Mesenchymal stem cell (in vitro differentiated cells and primary cell): ENCODE data around the gene TCF7L1.

ENCODE experiments used
- DNase-seq: peaks from one replicate; pipeline ENCODE4 v3.0.0-alpha.2; 2013
- H2AFZ ChIP-seq: one replicate; pipeline ENCODE4 v1.6.1; 2013; ENCODE audit warnings: low read depth, mild to moderate bottlenecking, control low read depth, inconsistent platforms, low read length, moderate library complexity
- H2AK5ac ChIP-seq: 2 replicates; pipeline ENCODE4 v1.6.1; 2013; ENCODE audit warnings: low read length, moderate library complexity, mild to moderate bottlenecking, inconsistent platforms; ENCODE audit not compliant: severe bottlenecking
- H2BK120ac ChIP-seq: one replicate; pipeline ENCODE4 v1.6.1; 2013; ENCODE audit warnings: low read depth, mild to moderate bottlenecking, inconsistent platforms, low read length, moderate library complexity
- H2BK12ac ChIP-seq, 2 experiments: one replicate each; pipeline ENCODE4 v1.6.1; 2013; ENCODE audit warnings: inconsistent platforms in 2 of 2, low read length in 2 of 2, mild to moderate bottlenecking in 2 of 2, moderate library complexity in 2 of 2, control low read depth in 1 of 2
- H2BK15ac ChIP-seq: one replicate; pipeline ENCODE4 v1.6.1; 2013; ENCODE audit warnings: mild to moderate bottlenecking, low read depth, inconsistent platforms; ENCODE audit not compliant: poor library complexity, severe bottlenecking
- H2BK5ac ChIP-seq: 2 replicates; pipeline ENCODE4 v1.6.1; 2013; ENCODE audit warnings: low read depth, mild to moderate bottlenecking, low read length, control low read depth, inconsistent platforms; ENCODE audit not compliant: poor library complexity, severe bottlenecking
- H3K14ac ChIP-seq, 2 experiments: one replicate each; pipeline ENCODE4 v1.6.1; 2013; ENCODE audit warnings: inconsistent platforms in 2 of 2, low read length in 2 of 2, control low read depth in 1 of 2, mild to moderate bottlenecking in 1 of 2, moderate library complexity in 1 of 2
- H3K18ac ChIP-seq, 2 experiments: one replicate each; pipeline ENCODE4 v1.6.1; 2013; ENCODE audit warnings: inconsistent platforms in 2 of 2, low read length in 2 of 2, control low read depth in 1 of 2, low read depth in 1 of 2, mild to moderate bottlenecking in 1 of 2
- H3K23ac ChIP-seq, 2 experiments: one replicate each; pipeline ENCODE4 v1.6.1; 2013; ENCODE audit warnings: inconsistent platforms in 2 of 2, low read length in 2 of 2, mild to moderate bottlenecking in 2 of 2, moderate library complexity in 2 of 2, control low read depth in 1 of 2
- H3K27ac ChIP-seq: 2 replicates; pipeline ENCODE4 v1.5.1; 2013; ENCODE audit warnings: mild to moderate bottlenecking, moderate library complexity, low read length, control low read depth, inconsistent platforms; ENCODE audit not compliant: poor library complexity, severe bottlenecking
- H3K27me3 ChIP-seq, 2 experiments: 2 replicates each; pipeline versions ENCODE4 v1.6.1 to v1.7.0; 2013; ENCODE audit warnings: low read length in 2 of 2, mild to moderate bottlenecking in 2 of 2, moderate library complexity in 2 of 2, control low read depth in 1 of 2, inconsistent platforms in 1 of 2; ENCODE audit not compliant: control insufficient read depth in 1 of 2, insufficient read depth in 1 of 2
- H3K36me3 ChIP-seq, 2 experiments: 2 replicates each; pipeline versions ENCODE4 v1.6.1 to v1.7.0; 2013; ENCODE audit warnings: low read length in 2 of 2, control low read depth in 1 of 2, inconsistent platforms in 1 of 2, low read depth in 1 of 2, mild to moderate bottlenecking in 1 of 2; ENCODE audit not compliant: insufficient read depth in 2 of 2, control insufficient read depth in 1 of 2
- H3K4ac ChIP-seq, 2 experiments: one replicate each; pipeline ENCODE4 v1.6.1; 2013; ENCODE audit warnings: inconsistent platforms in 2 of 2, low read length in 2 of 2, mild to moderate bottlenecking in 2 of 2, moderate library complexity in 2 of 2, control low read depth in 1 of 2, low read depth in 1 of 2
- H3K4me1 ChIP-seq: 2 replicates; pipeline ENCODE4 v1.6.1; 2013; ENCODE audit warnings: low read depth, low read length, control low read depth; ENCODE audit not compliant: control insufficient read depth, insufficient read depth
- H3K4me2 ChIP-seq: 2 replicates; pipeline ENCODE4 v1.6.1; 2013; ENCODE audit warnings: low read length, mild to moderate bottlenecking, inconsistent platforms; ENCODE audit not compliant: poor library complexity, severe bottlenecking
- H3K4me3 ChIP-seq, 2 experiments: 2 replicates each; pipeline versions ENCODE4 v1.5.1 to v1.7.0; 2013; ENCODE audit warnings: low read length in 2 of 2, mild to moderate bottlenecking in 2 of 2, control low read depth in 1 of 2, low read depth in 1 of 2; ENCODE audit not compliant: insufficient read depth in 1 of 2
- H3K79me1 ChIP-seq: replicated peaks from 2 replicates; pipeline ENCODE4 v1.6.1; 2013; ENCODE audit warnings: mild to moderate bottlenecking, control low read depth, low read length, inconsistent platforms; ENCODE audit not compliant: poor library complexity, severe bottlenecking
- H3K9ac ChIP-seq: 2 replicates; pipeline ENCODE4 v1.7.0; 2013; ENCODE audit warnings: mild to moderate bottlenecking, low read length, moderate library complexity
- H3K9me3 ChIP-seq: 2 replicates; pipeline ENCODE4 v1.7.0; 2013; ENCODE audit warnings: mild to moderate bottlenecking, low read length; ENCODE audit not compliant: control insufficient read depth
- H4K8ac ChIP-seq: one replicate; pipeline ENCODE4 v1.6.1; 2013; ENCODE audit warnings: inconsistent platforms, mild to moderate bottlenecking, low read length, moderate library complexity
- H4K91ac ChIP-seq: one replicate; pipeline ENCODE4 v1.6.1; 2013; ENCODE audit warnings: mild to moderate bottlenecking, low read length, inconsistent platforms
- WGBS: methylation state at CpG from one replicate; pipeline ENCODE4 v1.1.7; 2013; ENCODE audit warnings: mixed read lengths; 5-methylcytosine and 5-hydroxymethylcytosine counted together

TCF7L1 gene

GRCh38 chr2:85239102-85239501 is 105.9 kb downstream of the TCF7L1 start:
- Histone ChIP-seq H2BK15ac (no peak overlapping the region), H3K4me2 (no peak overlapping the region), H2AFZ (no peak overlapping the region), H3K4me3 (no peak overlapping the region), H3K23ac (no peak overlapping the region), H2AK5ac (no peak overlapping the region), H3K18ac (no peak overlapping the region), H2BK5ac (no peak overlapping the region), H3K14ac (no peak overlapping the region), H3K4me1 (peaks cover 23% of the 10 kb centered on the region), H3K36me3 (no peaks in the 10 kb centered on the region), H3K27me3 (no peaks in the 10 kb centered on the region), H3K9me3 (no peaks in the 10 kb centered on the region), H3K79me1 (peaks cover 7% of the 10 kb centered on the region), H2BK120ac (no peak overlapping the region), H2BK12ac (no peak overlapping the region), H3K27ac (no peak overlapping the region), H3K9ac (no peak overlapping the region), H4K91ac (no peak overlapping the region), H4K8ac (no peak overlapping the region), H3K4ac (no peak overlapping the region)
- DNase-seq, result no peak
- WGBS, result 95% methylated on average over 3 of the region's 3 CpGs

GRCh38 chr2:85240055-85240454 is 106.9 kb downstream of the TCF7L1 start:
- Histone ChIP-seq H3K79me1 (peaks cover 9% of the 10 kb centered on the region), H3K18ac (no peak overlapping the region), H3K4me1 (peaks cover 21% of the 10 kb centered on the region), H2BK120ac (no peak overlapping the region), H3K27me3 (no peaks in the 10 kb centered on the region), H3K27ac (no peak overlapping the region), H2BK5ac (no peak overlapping the region), H2BK12ac (no peak overlapping the region), H3K4ac (no peak overlapping the region), H4K91ac (no peak overlapping the region), H3K4me2 (no peak overlapping the region), H2AK5ac (no peak overlapping the region), H3K36me3 (no peaks in the 10 kb centered on the region), H3K23ac (no peak overlapping the region), H3K14ac (no peak overlapping the region), H2AFZ (no peak overlapping the region), H3K4me3 (no peak overlapping the region), H3K9me3 (no peaks in the 10 kb centered on the region), H4K8ac (no peak overlapping the region), H3K9ac (no peak overlapping the region), H2BK15ac (no peak overlapping the region)
- 90% methylated on average over 7 of the region's 8 CpGs for WGBS
- DNase-seq, result no peak

- H3K18ac ChIP-seq, result no peak overlapping the region
- H3K9me3 ChIP-seq, result no peaks in the 10 kb centered on the region
- no peak overlapping the region for H3K4me2 ChIP-seq
- no peaks in the 10 kb centered on the region for H3K27me3 ChIP-seq
- H3K36me3 ChIP-seq, result no peaks in the 10 kb centered on the region
- H3K4me3 ChIP-seq, result no peak overlapping the region
- H3K4ac ChIP-seq, result no peak overlapping the region
- no peak overlapping the region for H4K91ac ChIP-seq
- peaks cover 7% of the 10 kb centered on the region for H3K79me1 ChIP-seq
- no peak overlapping the region for H2BK15ac ChIP-seq
- no peak overlapping the region for H4K8ac ChIP-seq
- WGBS, result 98% methylated on average over 7 of the region's 7 CpGs
- peak overlapping the region in 1 of 2 experiments; percentile 38 for H3K14ac ChIP-seq
- H2BK120ac ChIP-seq, result no peak overlapping the region
- H2AFZ ChIP-seq, result no peak overlapping the region
- no peak overlapping the region for H3K27ac ChIP-seq
- no peak for DNase-seq
- H3K23ac ChIP-seq, result peak overlapping the region in 1 of 2 experiments; percentile 27
- peaks cover 24% of the 10 kb centered on the region for H3K4me1 ChIP-seq
- H2AK5ac ChIP-seq, result no peak overlapping the region
- H2BK5ac ChIP-seq, result no peak overlapping the region
- H2BK12ac ChIP-seq, result no peak overlapping the region
- H3K9ac ChIP-seq, result no peak overlapping the region
Observed at GRCh38 chr2:85242321-85242720, 109.1 kb downstream of the TCF7L1 start.

GRCh38 chr2:85243101-85244072 is 110.2 kb downstream of the TCF7L1 start:
- H2AK5ac ChIP-seq, result no peak overlapping the region
- H3K36me3 ChIP-seq, result no peaks in the 10 kb centered on the region
- H3K4ac ChIP-seq, result no peak overlapping the region
- H3K23ac ChIP-seq, result no peak overlapping the region
- H3K4me2 ChIP-seq, result no peak overlapping the region
- no peak overlapping the region for H3K27ac ChIP-seq
- H3K4me3 ChIP-seq, result no peak overlapping the region
- DNase-seq, result no peak
- H4K91ac ChIP-seq, result no peak overlapping the region
- no peak overlapping the region for H3K14ac ChIP-seq
- no peaks in the 10 kb centered on the region for H3K27me3 ChIP-seq
- H3K79me1 ChIP-seq, result peaks cover 11% of the 10 kb centered on the region
- H2BK15ac ChIP-seq, result no peak overlapping the region
- peaks cover 17% of the 10 kb centered on the region for H3K4me1 ChIP-seq
- H3K18ac ChIP-seq, result no peak overlapping the region
- H3K9ac ChIP-seq, result no peak overlapping the region
- no peaks in the 10 kb centered on the region for H3K9me3 ChIP-seq
- 79% methylated on average over 22 of the region's 24 CpGs for WGBS
- H2BK5ac ChIP-seq, result no peak overlapping the region
- H2BK120ac ChIP-seq, result no peak overlapping the region
- no peak overlapping the region for H4K8ac ChIP-seq
- H2AFZ ChIP-seq, result no peak overlapping the region
- no peak overlapping the region for H2BK12ac ChIP-seq
